WTC11 (cell line): Measurements from ENCODE around the gene DTX2.
A peak's percentile ranks its signal among the peaks of the same experiment; 100 is the strongest.

Experiments used
- CTCF ChIP-seq: fragments of 200-600 bp; IDR thresholded peaks from 2 replicates; pipeline ENCODE4 v1.8.0; 2022; ENCODE audit warnings: antibody characterized with exemption
- ELF4 ChIP-seq: sonication (generic); formaldehyde crosslinking; IDR thresholded peaks from 2 replicates; pipeline ENCODE4 v1.8.1; 2022; ENCODE audit warnings: low read depth, mild to moderate bottlenecking, moderate library complexity, missing genetic modification reagents
- KAT7 ChIP-seq: sonication (generic); formaldehyde crosslinking; IDR thresholded peaks from 2 replicates; pipeline ENCODE4 v1.8.1; 2023; ENCODE audit warnings: missing genetic modification reagents, mild to moderate bottlenecking, borderline replicate concordance
- MAX ChIP-seq: sonication (generic); formaldehyde crosslinking; IDR thresholded peaks from 2 replicates; pipeline ENCODE4 v1.8.0; 2022; ENCODE audit warnings: mild to moderate bottlenecking, missing genetic modification reagents
- NFE2L1 ChIP-seq: sonication (generic); formaldehyde crosslinking; IDR thresholded peaks from 2 replicates; pipeline ENCODE4 v1.8.1; 2023; ENCODE audit warnings: missing genetic modification reagents
- NFYB ChIP-seq: sonication (generic); formaldehyde crosslinking; conservative IDR thresholded peaks from 2 replicates; pipeline ENCODE4 v1.8.0; 2022; ENCODE audit warnings: low read depth, missing genetic modification reagents
- NR2C2 ChIP-seq: sonication (generic); formaldehyde crosslinking; IDR thresholded peaks from 2 replicates; pipeline ENCODE4 v1.8.0; 2022; ENCODE audit warnings: mild to moderate bottlenecking, missing genetic modification reagents
- NR3C1 ChIP-seq: sonication (generic); formaldehyde crosslinking; conservative IDR thresholded peaks from 2 replicates; pipeline ENCODE4 v1.8.1; 2023; ENCODE audit warnings: low read depth, mild to moderate bottlenecking, missing genetic modification reagents
- SP1 ChIP-seq: sonication (generic); formaldehyde crosslinking; conservative IDR thresholded peaks from 2 replicates; pipeline ENCODE4 v1.8.1; 2022; ENCODE audit warnings: missing genetic modification reagents
- USF2 ChIP-seq: sonication (generic); formaldehyde crosslinking; IDR thresholded peaks from 2 replicates; pipeline ENCODE4 v1.8.1; 2023; ENCODE audit warnings: mild to moderate bottlenecking, missing genetic modification reagents, moderate library complexity
- ZBTB43 ChIP-seq: sonication (generic); formaldehyde crosslinking; IDR thresholded peaks from 2 replicates; pipeline ENCODE4 v1.8.1; 2023; ENCODE audit warnings: mild to moderate bottlenecking, missing genetic modification reagents
- ZNF138 ChIP-seq: sonication (generic); formaldehyde crosslinking; conservative IDR thresholded peaks from 2 replicates; pipeline ENCODE4 v1.8.1; 2022; ENCODE audit warnings: mild to moderate bottlenecking, moderate library complexity, missing genetic modification reagents
- ZNF232 ChIP-seq: sonication (generic); formaldehyde crosslinking; IDR thresholded peaks from 2 replicates; pipeline ENCODE4 v1.8.0; 2022; ENCODE audit warnings: mild to moderate bottlenecking, missing genetic modification reagents

- TF ChIP-seq USF2 (CRISPR knock-in tag) (no peak), ZNF232 (CRISPR knock-in tag) (no peak), NFE2L1 (CRISPR knock-in tag) (no peak), MAX (no peak), CTCF (peak; percentile 51; the same call in 1 of the 2 replicates), ZNF138 (no peak), NFYB (CRISPR knock-in tag) (no peak), KAT7 (no peak), ELF4 (no peak), ZBTB43 (CRISPR knock-in tag) (no peak), NR3C1 (CRISPR knock-in tag) (no peak), NR2C2 (CRISPR knock-in tag) (no peak), SP1 (no peak)
Observed at GRCh38 chr7:76512941-76513816, 51.7 kb downstream of the DTX2 start.
